Measurements from ENCODE around the gene POU2F2.

The POU2F2 gene

GRCh38 chr19:42074513-42075363 is 57.5 kb downstream of the POU2F2 start:
- Histone ChIP-seq H3K9me3 (ENCODE audit: control insufficient read depth in 2 of 2, low read length in 2 of 2) (no peaks in the 10 kb centered on the region), H3K36me3 (ENCODE audit: control insufficient read depth in 2 of 2, insufficient read depth in 2 of 2, low read length in 2 of 2) (peaks cover 13 to 17% of the 10 kb centered on the region in 2 donors), H3K9ac (ENCODE audit: low read depth in 1 of 2, low read length in 2 of 2) (peak overlapping the region; percentile 90 to 91), H3K4me3 (ENCODE audit: low read length in 2 of 2) (peak overlapping the region; percentile 85 to 92), H3K27me3 (ENCODE audit: control insufficient read depth in 2 of 2, insufficient read depth in 2 of 2, low read length in 2 of 2) (no peaks in the 10 kb centered on the region), H3K4me1 (ENCODE audit: control insufficient read depth in 2 of 2, insufficient read depth in 2 of 2, low read length in 2 of 2) (peaks cover 22% of the 10 kb centered on the region in 2 donors), H3K27ac (ENCODE audit: low read depth in 2 of 2, low read length in 2 of 2) (peak overlapping the region; percentile 91 to 95)

DNA sequence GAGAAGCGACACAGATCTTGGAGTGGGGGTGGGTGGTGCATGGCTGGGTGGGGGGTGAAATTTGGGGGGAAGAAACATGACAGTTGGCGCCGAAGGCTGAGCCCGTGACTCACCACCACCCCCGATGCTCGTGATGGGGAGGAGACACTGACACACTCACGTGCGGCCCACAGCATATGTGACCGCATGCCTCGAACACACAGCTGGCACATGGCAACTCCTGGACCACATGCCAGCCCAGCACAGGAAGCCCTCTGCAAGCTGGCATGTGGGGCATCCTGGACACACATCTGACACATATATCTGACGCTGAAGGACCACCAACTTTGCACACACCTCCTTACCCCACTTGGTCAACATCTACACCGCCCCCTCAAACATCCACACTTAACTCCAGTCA is 61.0 kb downstream of the POU2F2 start:
- H3K4me3 ChIP-seq (ENCODE audit: low read length in 2 of 2), result no peak overlapping the region
- no peaks in the 10 kb centered on the region for H3K36me3 ChIP-seq (ENCODE audit: control insufficient read depth in 2 of 2, insufficient read depth in 2 of 2, low read length in 2 of 2)
- peaks cover 5 to 7% of the 10 kb centered on the region in 2 donors for H3K4me1 ChIP-seq (ENCODE audit: control insufficient read depth in 2 of 2, insufficient read depth in 2 of 2, low read length in 2 of 2)
- no peak overlapping the region for H3K9ac ChIP-seq (ENCODE audit: low read depth in 1 of 2, low read length in 2 of 2)
- peaks cover 11 to 19% of the 10 kb centered on the region in 2 donors for H3K27me3 ChIP-seq (ENCODE audit: control insufficient read depth in 2 of 2, insufficient read depth in 2 of 2, low read length in 2 of 2)
- H3K9me3 ChIP-seq (ENCODE audit: control insufficient read depth in 2 of 2, low read length in 2 of 2), result no peaks in the 10 kb centered on the region
- H3K27ac ChIP-seq (ENCODE audit: low read depth in 2 of 2, low read length in 2 of 2), result no peak overlapping the region

DNA sequence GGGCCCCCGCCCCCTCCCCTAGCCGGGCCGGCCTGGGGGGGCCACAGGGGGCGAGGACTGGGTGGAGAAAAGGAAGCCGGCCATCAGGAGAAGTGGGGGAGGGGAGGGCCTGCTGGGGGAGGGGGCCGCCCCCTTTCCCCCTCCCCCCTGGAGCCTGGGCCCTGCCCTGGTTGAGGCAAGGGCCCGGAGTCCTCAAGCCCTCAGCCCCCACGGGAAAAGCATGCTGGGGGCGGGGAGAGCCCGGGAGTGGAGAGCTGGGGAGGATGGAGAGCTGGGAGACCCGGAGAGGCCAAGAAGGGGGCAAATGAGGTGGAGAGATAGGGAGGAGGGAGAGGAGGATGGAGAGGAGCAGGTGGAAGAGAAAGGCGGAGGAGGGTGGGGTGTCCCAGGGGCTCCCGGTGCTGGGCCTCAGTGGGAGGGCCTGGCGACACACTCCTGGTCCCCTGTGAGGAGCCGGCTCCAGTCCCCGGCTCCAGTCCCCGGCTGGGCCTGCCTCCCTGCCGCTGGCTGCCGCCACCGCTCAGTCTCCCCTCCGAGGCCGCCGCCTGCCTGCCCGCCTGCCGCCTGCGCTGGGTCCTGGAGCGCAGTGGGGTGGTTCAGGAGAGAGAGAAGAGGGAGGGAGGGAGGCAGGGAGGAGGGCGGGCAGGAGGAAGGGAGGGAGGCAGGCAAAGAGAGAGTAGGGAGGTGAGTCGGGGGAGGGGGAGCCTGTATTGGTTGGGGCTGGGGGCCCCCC is 62.5 kb downstream of the POU2F2 start, which contains the start of gene GRIK5:
TSS of gene GRIK5 (minus strand) at position 588 of the 733 bp plus-strand sequence. CDS start 4,436 bp downstream, outside the sequence.
- H3K4me3 ChIP-seq (ENCODE audit: low read length in 2 of 2), result peak within 1 kb of the TSS in 1 of 2 donors; percentile 37
- H3K9me3 ChIP-seq (ENCODE audit: control insufficient read depth in 2 of 2, low read length in 2 of 2), result no peaks in the 10 kb centered on the region
- no peak within 1 kb of the TSS for H3K9ac ChIP-seq (ENCODE audit: low read depth in 1 of 2, low read length in 2 of 2)
- H3K4me1 ChIP-seq (ENCODE audit: control insufficient read depth in 2 of 2, insufficient read depth in 2 of 2, low read length in 2 of 2), result peaks cover 0 to 1% of the 10 kb centered on the region in 2 donors
- H3K36me3 ChIP-seq (ENCODE audit: control insufficient read depth in 2 of 2, insufficient read depth in 2 of 2, low read length in 2 of 2), result no peaks in the 10 kb centered on the region
- no peak within 1 kb of the TSS for H3K27ac ChIP-seq (ENCODE audit: low read depth in 2 of 2, low read length in 2 of 2)
- peaks cover 11 to 19% of the 10 kb centered on the region in 2 donors for H3K27me3 ChIP-seq (ENCODE audit: control insufficient read depth in 2 of 2, insufficient read depth in 2 of 2, low read length in 2 of 2)

DNA sequence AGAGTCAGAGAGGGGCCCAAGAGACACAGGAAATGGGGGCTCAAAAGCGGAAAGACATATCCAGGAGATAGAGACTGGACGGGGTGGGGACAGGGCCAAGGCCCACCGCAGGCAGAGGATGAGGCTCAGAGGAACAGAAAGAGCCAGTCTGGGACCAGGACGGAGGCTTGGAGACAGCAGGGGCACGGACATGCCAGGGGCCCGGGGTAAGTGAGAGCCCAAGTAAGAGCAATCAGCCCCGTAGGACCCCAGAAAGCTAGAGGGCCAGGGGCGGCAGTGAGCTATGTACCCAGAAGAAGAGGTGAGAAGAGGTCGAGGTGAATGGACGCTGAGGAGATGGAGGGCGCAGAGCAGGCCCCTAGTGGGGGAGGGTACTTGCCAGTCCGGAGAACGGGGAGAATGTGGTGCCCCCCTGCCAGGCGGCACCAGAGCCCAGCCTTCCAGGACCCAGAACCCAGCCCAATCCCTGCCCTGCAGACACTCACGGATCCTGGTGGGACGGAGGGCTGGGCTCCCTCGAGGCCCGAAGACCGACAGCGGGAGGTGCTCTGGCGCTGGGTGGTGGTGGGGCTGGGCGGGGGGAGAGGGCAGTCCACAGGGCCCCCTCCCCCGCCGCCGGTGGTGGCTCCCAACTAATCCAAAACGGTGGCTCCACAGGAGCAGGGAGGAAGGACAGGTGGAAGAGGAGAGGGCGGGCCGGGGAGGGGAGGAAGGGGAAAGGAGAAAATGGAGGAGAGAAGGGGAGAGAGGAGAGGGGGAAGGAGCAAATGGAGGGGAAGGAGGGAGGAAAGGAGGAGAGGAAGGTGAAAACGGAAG is 63.3 kb downstream of the POU2F2 start:
- H3K9ac ChIP-seq (ENCODE audit: low read depth in 1 of 2, low read length in 2 of 2), result no peak overlapping the region
- no peaks in the 10 kb centered on the region for H3K36me3 ChIP-seq (ENCODE audit: control insufficient read depth in 2 of 2, insufficient read depth in 2 of 2, low read length in 2 of 2)
- H3K4me3 ChIP-seq (ENCODE audit: low read length in 2 of 2), result peak overlapping the region in 1 of 2 donors; percentile 31
- no peaks in the 10 kb centered on the region for H3K9me3 ChIP-seq (ENCODE audit: control insufficient read depth in 2 of 2, low read length in 2 of 2)
- H3K4me1 ChIP-seq (ENCODE audit: control insufficient read depth in 2 of 2, insufficient read depth in 2 of 2, low read length in 2 of 2), result no peaks in the 10 kb centered on the region
- H3K27me3 ChIP-seq (ENCODE audit: control insufficient read depth in 2 of 2, insufficient read depth in 2 of 2, low read length in 2 of 2), result peaks cover 11 to 19% of the 10 kb centered on the region in 2 donors
- H3K27ac ChIP-seq (ENCODE audit: low read depth in 2 of 2, low read length in 2 of 2), result no peak overlapping the region

DNA sequence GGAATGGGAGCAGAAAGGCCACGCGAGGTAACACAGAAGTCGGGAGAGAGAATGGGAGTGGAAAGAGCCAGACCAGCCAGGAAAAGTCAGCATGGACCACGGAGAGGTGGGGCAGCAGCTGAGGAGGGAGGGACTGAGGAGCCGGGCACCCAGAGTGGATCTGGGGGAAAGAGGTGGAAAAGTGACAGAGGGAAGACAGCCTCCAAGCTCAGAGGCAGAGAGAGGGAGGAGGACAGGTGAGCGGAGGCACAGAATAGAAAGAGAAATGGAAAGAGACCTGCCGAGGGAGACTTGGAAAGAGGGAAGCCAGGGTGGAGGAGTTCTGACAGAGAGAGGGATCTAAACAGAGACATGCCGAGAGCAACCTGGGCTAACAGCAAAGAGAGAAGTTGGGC is 63.9 kb downstream of the POU2F2 start:
- Histone ChIP-seq H3K27ac (ENCODE audit: low read depth in 2 of 2, low read length in 2 of 2) (no peak overlapping the region), H3K9ac (ENCODE audit: low read depth in 1 of 2, low read length in 2 of 2) (no peak overlapping the region)

DNA sequence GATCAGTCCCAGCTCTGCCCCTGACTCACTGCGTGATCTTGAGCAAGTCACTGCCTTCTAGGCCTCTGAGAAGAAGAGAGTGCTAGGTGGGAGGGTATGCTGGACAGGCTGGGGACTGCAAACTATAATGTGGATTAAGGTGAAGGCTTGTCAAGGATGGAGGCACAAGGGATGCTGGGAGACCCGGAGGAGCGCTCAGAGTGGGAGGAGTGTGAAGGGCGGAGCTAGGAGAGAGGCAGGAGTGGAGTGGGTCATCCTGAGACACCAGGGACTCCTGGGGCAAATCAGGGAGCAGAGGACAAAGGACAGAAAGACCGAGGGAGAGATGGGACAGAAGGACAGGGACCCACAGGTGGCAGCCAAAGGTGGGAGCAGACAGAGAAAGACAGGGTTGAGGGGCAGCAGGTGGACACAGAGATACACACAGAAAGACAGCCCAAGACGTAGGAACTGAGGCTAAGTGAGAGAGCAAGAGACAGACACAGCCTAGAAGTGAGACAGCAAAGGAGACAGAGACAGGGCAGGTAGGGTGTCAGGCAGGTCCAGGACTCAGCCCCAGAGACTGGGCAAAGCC is 64.8 kb downstream of the POU2F2 start:
- Histone ChIP-seq H3K9me3 (ENCODE audit: control insufficient read depth in 2 of 2, low read length in 2 of 2) (no peaks in the 10 kb centered on the region), H3K9ac (ENCODE audit: low read depth in 1 of 2, low read length in 2 of 2) (no peak overlapping the region), H3K36me3 (ENCODE audit: control insufficient read depth in 2 of 2, insufficient read depth in 2 of 2, low read length in 2 of 2) (no peaks in the 10 kb centered on the region), H3K4me1 (ENCODE audit: control insufficient read depth in 2 of 2, insufficient read depth in 2 of 2, low read length in 2 of 2) (no peaks in the 10 kb centered on the region), H3K27me3 (ENCODE audit: control insufficient read depth in 2 of 2, insufficient read depth in 2 of 2, low read length in 2 of 2) (peaks cover 11 to 19% of the 10 kb centered on the region in 2 donors), H3K4me3 (ENCODE audit: low read length in 2 of 2) (no peak overlapping the region), H3K27ac (ENCODE audit: low read depth in 2 of 2, low read length in 2 of 2) (no peak overlapping the region)

More for the DNA sequence above, 63.9 kb downstream of the POU2F2 start:
- Histone ChIP-seq H3K9me3 (ENCODE audit: control insufficient read depth in 2 of 2, low read length in 2 of 2) (no peaks in the 10 kb centered on the region), H3K27me3 (ENCODE audit: control insufficient read depth in 2 of 2, insufficient read depth in 2 of 2, low read length in 2 of 2) (peaks cover 11 to 19% of the 10 kb centered on the region in 2 donors), H3K36me3 (ENCODE audit: control insufficient read depth in 2 of 2, insufficient read depth in 2 of 2, low read length in 2 of 2) (no peaks in the 10 kb centered on the region), H3K4me1 (ENCODE audit: control insufficient read depth in 2 of 2, insufficient read depth in 2 of 2, low read length in 2 of 2) (no peaks in the 10 kb centered on the region), H3K4me3 (ENCODE audit: low read length in 2 of 2) (peak overlapping the region in 1 of 2 donors; percentile 31)

DNA sequence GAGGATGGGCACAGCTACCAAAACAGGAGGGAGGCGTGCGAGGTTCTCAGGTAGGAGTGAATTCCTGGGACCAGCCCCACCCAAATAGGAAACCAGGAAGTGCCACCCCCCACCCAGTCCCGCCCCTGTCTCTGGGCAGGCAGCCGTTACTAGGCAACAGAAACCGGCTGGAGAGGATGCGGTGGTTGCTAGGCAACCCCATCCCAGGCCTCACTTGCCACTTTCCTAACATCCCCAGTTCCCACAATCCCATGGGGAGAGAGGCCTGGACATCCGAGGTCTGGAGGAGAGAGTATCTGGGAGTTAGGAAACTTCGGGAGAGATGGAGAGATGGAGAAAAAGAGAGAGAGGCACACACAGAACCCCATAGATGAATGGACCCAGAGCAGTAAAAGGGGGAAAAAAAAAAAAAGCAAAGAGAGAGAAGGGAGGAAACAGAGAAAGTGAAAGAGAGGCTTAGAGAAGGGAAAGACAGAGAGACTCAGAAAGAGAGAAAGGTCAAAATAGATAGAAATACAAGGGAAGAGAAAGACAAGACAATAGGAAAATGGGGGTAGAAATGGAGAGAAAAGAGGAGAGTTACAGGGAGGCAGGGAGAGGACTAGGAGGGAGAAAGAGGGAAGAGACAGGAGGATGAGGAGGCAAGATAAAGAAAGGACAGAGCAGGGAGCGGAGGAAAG is 66.0 kb downstream of the POU2F2 start:
- no peak overlapping the region for H3K27ac ChIP-seq (ENCODE audit: low read depth in 2 of 2, low read length in 2 of 2)
- H3K36me3 ChIP-seq (ENCODE audit: control insufficient read depth in 2 of 2, insufficient read depth in 2 of 2, low read length in 2 of 2), result no peaks in the 10 kb centered on the region
- no peaks in the 10 kb centered on the region for H3K9me3 ChIP-seq (ENCODE audit: control insufficient read depth in 2 of 2, low read length in 2 of 2)
- H3K4me3 ChIP-seq (ENCODE audit: low read length in 2 of 2), result no peak overlapping the region
- H3K9ac ChIP-seq (ENCODE audit: low read depth in 1 of 2, low read length in 2 of 2), result no peak overlapping the region
- no peaks in the 10 kb centered on the region for H3K4me1 ChIP-seq (ENCODE audit: control insufficient read depth in 2 of 2, insufficient read depth in 2 of 2, low read length in 2 of 2)
- peaks cover 11 to 19% of the 10 kb centered on the region in 2 donors for H3K27me3 ChIP-seq (ENCODE audit: control insufficient read depth in 2 of 2, insufficient read depth in 2 of 2, low read length in 2 of 2)

DNA sequence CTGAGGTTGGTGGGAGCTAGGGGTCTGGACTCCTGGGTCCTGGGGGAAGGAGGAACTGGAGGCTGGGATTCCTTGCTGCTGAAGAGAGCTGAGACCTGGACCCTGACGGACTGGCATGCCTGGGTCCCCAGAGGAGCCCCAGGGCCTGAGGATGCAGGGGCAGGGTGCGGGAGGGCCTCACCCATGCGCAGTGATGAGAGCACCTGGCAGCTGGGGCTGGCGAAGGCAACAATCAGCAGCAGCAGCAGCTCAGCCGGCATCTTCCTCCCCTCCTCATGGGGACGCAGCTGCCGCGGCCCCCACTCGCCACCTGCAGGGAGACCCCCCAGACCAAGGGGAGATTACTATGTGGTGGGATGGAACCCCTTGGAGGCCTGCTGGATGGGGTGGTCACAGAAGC is 66.7 kb downstream of the POU2F2 start:
- Histone ChIP-seq H3K4me3 (ENCODE audit: low read length in 2 of 2) (no peak overlapping the region), H3K9ac (ENCODE audit: low read depth in 1 of 2, low read length in 2 of 2) (no peak overlapping the region), H3K4me1 (ENCODE audit: control insufficient read depth in 2 of 2, insufficient read depth in 2 of 2, low read length in 2 of 2) (no peaks in the 10 kb centered on the region), H3K27ac (ENCODE audit: low read depth in 2 of 2, low read length in 2 of 2) (no peak overlapping the region), H3K36me3 (ENCODE audit: control insufficient read depth in 2 of 2, insufficient read depth in 2 of 2, low read length in 2 of 2) (no peaks in the 10 kb centered on the region), H3K27me3 (ENCODE audit: control insufficient read depth in 2 of 2, insufficient read depth in 2 of 2, low read length in 2 of 2) (peaks cover 11 to 19% of the 10 kb centered on the region in 2 donors), H3K9me3 (ENCODE audit: control insufficient read depth in 2 of 2, low read length in 2 of 2) (no peaks in the 10 kb centered on the region)

- Histone ChIP-seq H3K27me3 (ENCODE audit: control insufficient read depth in 2 of 2, insufficient read depth in 2 of 2, low read length in 2 of 2) (peaks cover 11 to 19% of the 10 kb centered on the region in 2 donors), H3K9me3 (ENCODE audit: control insufficient read depth in 2 of 2, low read length in 2 of 2) (no peaks in the 10 kb centered on the region), H3K4me3 (ENCODE audit: low read length in 2 of 2) (no peak overlapping the region), H3K27ac (ENCODE audit: low read depth in 2 of 2, low read length in 2 of 2) (no peak overlapping the region), H3K9ac (ENCODE audit: low read depth in 1 of 2, low read length in 2 of 2) (no peak overlapping the region), H3K36me3 (ENCODE audit: control insufficient read depth in 2 of 2, insufficient read depth in 2 of 2, low read length in 2 of 2) (no peaks in the 10 kb centered on the region), H3K4me1 (ENCODE audit: control insufficient read depth in 2 of 2, insufficient read depth in 2 of 2, low read length in 2 of 2) (no peaks in the 10 kb centered on the region)
These were observed 67.2 kb downstream of the POU2F2 start for GRCh38 chr19:42065051-42065450.

Measured in mucosa of rectum (tissue), 2 donors.